Muscle layer of colon (tissue), 2 donors: ENCODE measurements around the gene EIF4E.
"Not testable (repeated sequence)": the region's sequence is repeated elsewhere in the genome, so short reads cannot be mapped to it uniquely, and the experiment has no call there.

Source experiments
- H3K27ac ChIP-seq: one replicate; pipeline ENCODE4 v1.7.0; 2013; ENCODE audit warnings: low read depth, mild to moderate bottlenecking, low read length, moderate library complexity
- H3K27me3 ChIP-seq, 2 donors: one replicate each; pipeline ENCODE4 v1.7.0; 2013; ENCODE audit warnings: low read length in 2 of 2, mild to moderate bottlenecking in 2 of 2; ENCODE audit not compliant: insufficient read depth in 2 of 2, control insufficient read depth in 1 of 2
- H3K36me3 ChIP-seq: one replicate; pipeline ENCODE4 v1.7.0; 2013; ENCODE audit warnings: mild to moderate bottlenecking, low read length; ENCODE audit not compliant: insufficient read depth
- H3K4me1 ChIP-seq: one replicate; pipeline ENCODE4 v1.7.0; 2013; ENCODE audit warnings: mild to moderate bottlenecking, low read length; ENCODE audit not compliant: insufficient read depth
- H3K4me3 ChIP-seq, 2 donors: one replicate each; pipeline ENCODE4 v1.7.0; 2013; ENCODE audit warnings: low read length in 2 of 2, low read depth in 1 of 2, mild to moderate bottlenecking in 1 of 2, moderate library complexity in 1 of 2
- H3K9ac ChIP-seq: one replicate; pipeline ENCODE4 v1.7.0; 2013; ENCODE audit warnings: low read length
- H3K9me3 ChIP-seq: one replicate; pipeline ENCODE4 v1.7.0; 2013; ENCODE audit warnings: mild to moderate bottlenecking, low read length
- donor health status: abdominal sarcoma.
- donor health status: Adenocarcinoma of cecum.

EIF4E gene

DNA sequence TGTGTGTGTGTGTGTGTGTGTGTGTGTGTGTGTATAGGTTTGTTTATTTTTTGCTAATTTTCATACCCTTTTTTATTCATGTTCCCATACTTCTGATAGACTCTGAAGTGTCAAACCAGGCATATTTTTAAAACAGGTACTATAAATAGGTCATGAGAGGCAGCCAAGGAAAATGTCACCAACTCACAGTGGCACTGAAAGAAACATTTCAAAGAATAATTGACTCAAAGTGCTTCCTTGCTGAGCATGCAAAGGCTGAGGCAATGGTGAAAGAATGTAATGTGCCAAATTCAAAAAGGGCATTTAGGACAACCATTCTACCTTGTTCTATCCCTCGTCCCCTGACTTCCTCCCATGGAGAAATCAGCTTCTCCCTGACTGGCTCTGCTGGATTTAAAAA lies 95.5 kb downstream of the EIF4E start:
- no peak overlapping the region for H3K9ac ChIP-seq
- no peaks in the 10 kb centered on the region for H3K27me3 ChIP-seq
- H3K4me3 ChIP-seq: no peak overlapping the region
- no peaks in the 10 kb centered on the region for H3K9me3 ChIP-seq
- no peaks in the 10 kb centered on the region for H3K36me3 ChIP-seq
- H3K27ac ChIP-seq: no peak overlapping the region
- H3K4me1 ChIP-seq: no peaks in the 10 kb centered on the region

DNA sequence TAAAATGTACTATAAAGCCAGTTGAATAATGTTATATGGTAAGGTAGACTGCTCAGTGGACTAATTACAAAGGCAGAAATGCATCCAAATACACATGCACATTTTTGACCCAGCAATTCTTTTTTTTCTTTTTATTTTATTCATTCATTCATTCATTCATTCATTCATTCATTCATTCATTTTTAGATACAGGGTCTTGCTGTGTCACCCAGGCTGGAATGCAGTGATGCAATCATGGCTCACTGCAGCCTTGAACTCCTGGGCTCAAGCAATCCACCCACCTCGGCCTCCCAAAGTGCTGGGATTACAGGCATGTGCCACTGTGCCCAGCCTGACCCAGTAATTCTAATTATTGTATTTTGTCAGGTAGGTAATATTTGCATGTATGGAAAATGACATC lies 97.9 kb downstream of the EIF4E start:
- H3K4me1 ChIP-seq, H3K27me3 ChIP-seq, H3K9ac ChIP-seq, H3K4me3 ChIP-seq, H3K27ac ChIP-seq, H3K9me3 ChIP-seq, H3K36me3 ChIP-seq: not testable (repeated sequence)
